GM18520 (cell line): ENCODE measurements around the gene USO1.
"Not testable (repeated sequence)": the region's sequence is repeated elsewhere in the genome, so short reads cannot be mapped to it uniquely, and the experiment has no call there.

Experiments
- ATAC-seq: cut with Tn5 transposase; IDR thresholded peaks from one replicate; pipeline ENCODE4 v1.9.1; 2021; ENCODE audit not compliant: unreplicated experiment

The USO1 gene

GRCh38 chr4:75724066-75724866 lies at the start of gene USO1:
USO1 (plus strand) TSS chr4:75724577; CDS start chr4:75724820, 243 bp downstream.
- ATAC-seq, result peak; percentile 84

- no peak for ATAC-seq
These were observed 49.3 kb upstream of the USO1 start for GRCh38 chr4:75675004-75675531.

- ATAC-seq, result no peak
These were observed 45.9 kb upstream of the USO1 start for GRCh38 chr4:75678473-75678872.

DNA sequence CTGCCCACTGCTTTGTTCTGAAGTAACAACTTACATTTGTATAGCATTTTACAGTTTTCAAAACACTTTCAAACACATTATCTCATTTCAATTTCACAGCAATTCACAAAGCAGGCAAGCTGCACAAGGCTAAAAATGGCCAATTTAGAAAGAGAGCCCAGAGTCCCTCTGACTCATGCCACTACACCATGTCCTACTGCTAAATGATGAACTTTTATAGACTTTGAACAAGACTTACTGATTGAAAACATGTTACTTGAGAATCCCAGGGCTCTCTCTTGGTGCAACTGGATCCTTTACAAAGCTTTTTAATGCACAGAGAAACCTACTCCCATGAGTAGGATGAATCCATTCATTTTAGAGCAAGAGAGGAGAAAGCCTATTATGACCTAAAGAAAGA lies 45.4 kb upstream of the USO1 start:
- ATAC-seq, result no peak

DNA sequence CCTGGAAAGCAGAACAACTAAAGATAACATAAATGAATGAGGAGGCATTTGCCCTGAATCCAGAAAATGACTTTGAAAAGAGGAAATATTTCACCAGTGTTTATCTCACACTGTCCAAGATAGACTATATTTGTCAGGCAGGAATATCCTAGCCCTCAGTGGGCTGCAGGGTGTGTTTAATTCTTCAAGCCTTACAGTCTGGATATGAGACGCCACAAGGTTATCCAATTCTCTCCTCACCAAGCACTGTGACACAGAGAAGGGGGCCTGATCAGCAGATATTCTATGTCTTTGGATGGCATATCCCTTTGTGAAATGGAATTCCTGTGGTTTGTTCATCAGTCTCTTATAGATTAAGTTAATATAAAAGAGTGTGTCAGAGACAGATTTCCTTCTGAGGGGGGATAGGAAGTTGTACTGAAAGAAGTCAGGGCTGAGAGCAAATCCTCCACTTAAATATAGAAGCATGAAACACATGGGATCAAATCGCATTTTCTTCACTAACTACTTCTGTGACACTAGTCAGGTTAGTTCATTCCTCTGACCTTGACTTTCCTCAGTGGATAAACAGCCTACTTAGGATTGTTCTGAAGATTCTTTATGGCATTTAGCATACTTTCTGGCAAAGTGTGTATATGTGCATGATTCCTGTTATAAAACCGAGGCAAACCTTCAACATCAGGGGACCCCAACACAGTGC lies 44.4 kb upstream of the USO1 start:
- no peak for ATAC-seq

GRCh38 chr4:75683482-75684155 lies 40.8 kb upstream of the USO1 start:
- no peak for ATAC-seq

DNA sequence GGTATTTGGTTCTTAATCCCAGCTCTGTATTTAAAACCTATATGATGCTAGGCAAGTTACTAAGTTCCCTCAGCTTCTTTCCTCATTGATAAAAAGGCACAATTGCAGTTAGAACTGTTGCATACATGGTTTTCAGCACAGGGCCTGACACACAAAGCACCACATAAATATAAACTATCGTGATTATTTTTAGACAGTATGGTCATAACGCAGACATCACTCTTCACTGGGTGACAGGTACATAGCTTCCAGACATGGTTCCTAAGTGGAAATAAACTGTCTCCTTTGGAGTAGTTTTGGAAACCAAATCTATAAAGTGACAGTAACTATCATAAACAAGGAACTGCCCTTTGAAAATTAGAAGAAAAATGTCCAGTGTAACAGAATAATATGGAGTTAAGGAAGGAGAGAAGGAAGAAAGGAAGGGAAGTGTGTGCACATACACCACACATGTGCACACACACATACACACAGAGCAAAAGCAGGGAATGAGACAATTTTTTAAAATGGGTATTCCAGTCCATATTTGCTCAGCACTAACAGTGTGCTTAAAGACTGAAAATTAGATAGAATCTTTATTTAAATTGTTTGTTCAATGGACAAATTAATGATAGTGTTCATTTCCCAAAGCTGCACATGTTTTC lies 38.7 kb upstream of the USO1 start:
- no peak for ATAC-seq

GRCh38 chr4:75686346-75686745 lies 38.0 kb upstream of the USO1 start:
- ATAC-seq, result no peak

DNA sequence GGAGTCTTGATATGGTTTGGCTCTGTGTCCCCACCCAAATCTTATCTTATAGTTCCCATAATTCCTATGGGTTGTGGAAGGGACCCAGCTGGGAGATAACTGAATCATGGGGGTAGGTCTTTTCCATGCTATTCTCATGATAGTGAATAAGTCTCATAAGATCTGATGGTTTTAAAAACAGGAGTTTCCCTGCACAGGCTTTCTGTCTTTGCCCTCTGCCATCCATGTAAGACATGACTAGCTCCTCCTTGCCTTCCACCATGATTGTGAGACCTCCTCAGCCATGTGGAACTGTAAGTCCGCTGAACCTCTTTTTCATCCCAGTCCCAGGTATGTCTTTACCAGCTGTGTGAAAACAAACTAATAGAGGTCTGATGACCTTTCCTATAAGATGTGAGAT lies 37.3 kb upstream of the USO1 start:
- ATAC-seq, result not testable (repeated sequence)

DNA sequence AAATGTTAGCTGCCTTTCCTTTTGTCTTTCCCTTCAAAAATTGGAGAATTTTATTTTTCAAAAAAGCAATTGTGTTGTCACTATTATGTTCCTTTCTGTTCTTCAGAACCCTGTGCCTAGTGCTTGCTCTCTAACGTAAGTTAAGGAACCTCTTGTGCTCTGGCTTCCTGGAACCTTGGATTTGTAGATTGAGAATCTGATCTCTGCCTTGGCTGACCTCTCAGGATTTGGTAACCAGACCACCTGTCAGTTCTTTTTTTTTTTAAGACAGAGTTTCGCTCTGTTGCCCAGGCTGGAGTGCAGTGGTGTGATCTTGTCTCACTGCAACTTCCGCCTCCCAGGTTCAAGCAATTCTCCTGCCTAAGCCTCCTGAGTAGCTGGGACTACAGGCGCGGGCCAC lies 32.3 kb upstream of the USO1 start:
- not testable (repeated sequence) for ATAC-seq

DNA sequence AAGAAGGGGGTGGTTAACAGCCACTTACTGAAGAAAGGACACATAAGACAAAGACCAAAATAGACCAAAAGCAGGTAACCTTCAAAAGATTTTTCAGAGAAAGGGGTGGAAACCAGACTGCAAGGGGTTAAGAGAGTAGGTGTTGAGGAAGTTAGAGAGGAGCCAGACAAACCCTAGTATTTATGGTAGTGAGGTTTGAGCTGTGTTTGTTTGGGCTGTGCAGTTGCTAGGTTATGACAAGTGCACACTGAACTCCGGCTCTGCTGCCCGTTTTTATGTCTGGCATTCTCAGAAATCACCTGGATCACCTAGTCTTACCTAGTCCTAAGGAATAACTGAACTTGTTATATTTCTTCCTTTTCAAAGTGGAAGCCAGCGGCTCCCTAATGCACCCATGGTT lies 28.3 kb upstream of the USO1 start:
- ATAC-seq, result no peak

- no peak for ATAC-seq
These were observed 27.8 kb upstream of the USO1 start for GRCh38 chr4:75696581-75696980.

DNA sequence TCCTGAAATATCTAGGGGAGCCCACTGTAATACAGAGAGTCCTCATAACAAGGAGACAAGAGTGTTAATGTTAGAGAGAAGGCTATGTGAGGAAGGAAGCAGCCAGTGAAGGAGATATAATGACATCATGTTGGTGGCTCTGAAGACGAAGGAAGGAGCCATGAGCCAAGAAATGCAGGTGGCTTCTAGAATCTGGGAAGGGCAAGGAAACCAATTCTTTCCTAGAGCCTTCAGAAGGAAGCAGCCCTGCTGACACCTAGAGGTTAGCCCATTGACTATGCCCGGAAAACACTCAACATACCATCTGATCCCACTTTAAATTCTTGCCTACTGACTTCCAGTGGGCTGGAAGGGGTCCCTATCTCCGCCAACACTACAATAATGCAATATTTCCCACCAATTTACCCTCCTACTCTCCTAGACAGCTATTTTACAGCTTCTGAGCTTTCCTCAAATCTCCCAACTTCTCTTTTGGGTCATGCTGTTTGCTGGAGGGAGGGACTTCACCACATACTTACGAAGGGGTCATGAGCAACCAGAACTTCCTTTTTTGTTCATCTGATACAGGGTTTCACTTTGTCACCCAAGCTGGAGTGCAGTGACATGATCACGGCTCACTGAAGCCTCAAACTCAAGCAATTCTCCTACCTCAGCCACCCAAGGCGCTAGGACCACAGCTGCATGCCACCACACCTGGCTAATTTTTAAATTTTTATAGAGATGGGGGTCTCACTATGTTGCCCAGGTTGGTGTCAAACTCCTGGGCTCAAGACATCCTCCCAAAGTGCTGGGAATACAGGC lies 26.0 kb upstream of the USO1 start:
- ATAC-seq, result peak; percentile 87

GRCh38 chr4:75698963-75699228 lies 25.5 kb upstream of the USO1 start:
- ATAC-seq, result peak; percentile 36

DNA sequence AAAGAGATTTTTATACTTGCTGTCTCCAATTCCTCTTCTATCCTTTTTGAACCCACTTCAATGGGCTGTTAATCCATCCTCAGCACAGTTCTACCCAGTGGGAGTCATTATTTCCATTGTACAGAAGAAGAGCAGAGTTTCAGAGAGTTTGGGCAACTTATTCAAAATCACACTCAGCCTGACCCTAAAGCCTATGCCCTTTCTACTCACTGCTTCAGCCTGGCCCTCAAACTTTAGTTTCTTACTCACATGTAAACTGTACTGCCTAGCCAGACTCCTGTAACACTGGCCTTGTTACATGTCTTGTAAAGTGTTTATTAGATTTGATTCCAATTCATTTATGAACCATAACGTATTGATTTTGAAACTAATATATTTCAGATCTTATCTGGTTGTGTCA lies 25.1 kb upstream of the USO1 start:
- ATAC-seq, result no peak

GRCh38 chr4:75702919-75703411 lies 21.4 kb upstream of the USO1 start:
- ATAC-seq, result no peak

GRCh38 chr4:75705198-75705977 lies 19.0 kb upstream of the USO1 start:
- ATAC-seq, result no peak

GRCh38 chr4:75708218-75708691 lies 16.1 kb upstream of the USO1 start:
- ATAC-seq, result no peak

DNA sequence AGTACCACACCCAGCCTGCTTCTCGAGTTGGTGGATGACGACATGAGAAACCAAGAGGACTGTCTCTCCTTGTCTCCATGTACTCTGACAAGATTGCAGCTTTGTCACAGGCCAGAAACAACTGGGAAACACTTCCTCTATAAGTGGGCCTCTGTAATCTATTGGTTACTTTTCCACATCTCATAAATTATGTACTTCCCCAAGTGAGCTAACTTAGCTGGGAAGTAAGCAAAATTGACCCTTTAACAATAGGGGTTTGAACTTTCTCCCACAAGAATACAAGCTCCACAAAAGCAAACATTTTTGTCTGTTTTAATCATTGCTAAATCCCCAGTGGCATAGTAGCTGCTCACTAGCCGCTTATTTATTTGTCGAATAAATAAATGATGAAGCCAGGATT lies 14.1 kb upstream of the USO1 start:
- no peak for ATAC-seq

DNA sequence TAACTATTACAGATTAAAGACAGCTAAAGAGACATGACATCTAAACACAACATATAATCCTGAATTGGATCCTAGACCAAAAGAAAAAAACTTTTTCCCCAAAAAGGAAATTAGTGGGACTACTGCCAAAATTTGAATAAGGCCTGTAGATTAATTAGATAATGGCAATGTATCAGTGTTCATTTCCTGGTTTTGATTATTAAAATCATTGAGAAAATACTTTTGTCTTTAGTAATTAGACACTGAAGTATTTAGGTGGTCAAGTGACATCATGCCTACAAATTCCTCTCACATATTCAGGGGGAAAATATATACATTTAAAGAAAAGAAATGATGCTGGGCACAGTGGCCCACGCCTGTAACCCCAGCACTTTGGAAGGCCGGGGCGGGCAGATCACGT lies 10.4 kb upstream of the USO1 start:
- no peak for ATAC-seq
